Common myeloid progenitor, CD34-positive (primary cell): ENCODE measurements around the gene DNMT1.

ENCODE experiments used
- CTCF ChIA-PET: fragments of 350-600 bp; sonication (Branson Sonifier 250); formaldehyde crosslinking; loops from one replicate; lab custom pipeline; 2021; ENCODE audit warnings: antibody characterized with exemption; lab: Charles Lee
- POLR2A ChIA-PET: fragments of 350-600 bp; sonication (Branson Sonifier 250); formaldehyde crosslinking; loops from one replicate; lab custom pipeline; 2021; ENCODE audit warnings: antibody characterized with exemption; lab: Charles Lee
- DNase-seq, 3 donors: peaks; one replicate each; pipeline versions ENCODE4 v3.0.0 to v3.0.0-alpha.2; 2013
- H3K27ac ChIP-seq, 2 experiments: 1 replicate in 1 of 2; 2 replicates in 1 of 2; pipeline ENCODE4 v1.7.0; 2013; ENCODE audit warnings: inconsistent platforms in 2 of 2, low read length in 2 of 2, mild to moderate bottlenecking in 2 of 2, low read depth in 1 of 2, moderate library complexity in 1 of 2; ENCODE audit not compliant: severe bottlenecking in 2 of 2, insufficient read depth in 1 of 2, poor library complexity in 1 of 2
- H3K27me3 ChIP-seq, 5 experiments: replicated peaks in 2 of 5; 1 replicate in 3 of 5; 2 replicates in 2 of 5; pipeline versions ENCODE4 v1.6.1 to v1.7.0; 2013; ENCODE audit warnings: low read length in 4 of 5, mild to moderate bottlenecking in 2 of 5, moderate library complexity in 2 of 5, inconsistent platforms in 1 of 5; ENCODE audit not compliant: insufficient read depth in 5 of 5, control insufficient read depth in 4 of 5
- H3K36me3 ChIP-seq, 4 experiments: 1 replicate in 2 of 4; 2 replicates in 2 of 4; pipeline versions ENCODE4 v1.6.1 to v1.7.0; 2013; ENCODE audit warnings: low read length in 3 of 4, control low read depth in 1 of 4, mild to moderate bottlenecking in 1 of 4; ENCODE audit not compliant: control insufficient read depth in 4 of 4, insufficient read depth in 4 of 4
- H3K4me1 ChIP-seq, 4 experiments: 1 replicate in 3 of 4; 2 replicates in 1 of 4; pipeline versions ENCODE4 v1.6.1 to v1.7.1; 2013; ENCODE audit warnings: low read length in 3 of 4, mild to moderate bottlenecking in 3 of 4, control low read depth in 1 of 4, inconsistent platforms in 1 of 4, moderate library complexity in 1 of 4; ENCODE audit not compliant: control insufficient read depth in 4 of 4, insufficient read depth in 4 of 4; ENCODE audit errors: control extremely low read depth in 1 of 4
- H3K4me3 ChIP-seq, 7 experiments: 1 replicate in 4 of 7; 2 replicates in 3 of 7; pipeline versions ENCODE4 v1.5.1 to v1.7.0; 2013; ENCODE audit warnings: mild to moderate bottlenecking in 7 of 7, low read length in 6 of 7, moderate library complexity in 6 of 7, inconsistent platforms in 2 of 7, low read depth in 2 of 7, control low read depth in 1 of 7; ENCODE audit not compliant: insufficient read depth in 4 of 7, control insufficient read depth in 1 of 7; ENCODE audit errors: extremely low read depth in 1 of 7
- H3K9me3 ChIP-seq, 5 experiments: 1 replicate in 4 of 5; 2 replicates in 1 of 5; pipeline versions ENCODE4 v1.6.1 to v1.7.1; 2013; ENCODE audit warnings: low read length in 4 of 5, mild to moderate bottlenecking in 2 of 5, inconsistent platforms in 1 of 5, low read depth in 1 of 5, moderate library complexity in 1 of 5; ENCODE audit not compliant: control insufficient read depth in 4 of 5, insufficient read depth in 2 of 5; ENCODE audit errors: control extremely low read depth in 1 of 5
- WGBS: methylation state at CpG from one replicate; pipeline ENCODE4 v1.1.5; 2013; ENCODE audit not compliant: insufficient coverage; 5-methylcytosine and 5-hydroxymethylcytosine counted together

DNMT1 gene

GRCh38 chr19:10110076-10110971 is 84.4 kb downstream of the DNMT1 start:
- Histone ChIP-seq H3K4me3 (no peak overlapping the region), H3K27ac (no peak overlapping the region), H3K36me3 (peaks cover 0 to 67% (median 48%) of the 10 kb centered on the region in 4 experiments), H3K9me3 (no peaks in the 10 kb centered on the region), H3K27me3 (no peaks in the 10 kb centered on the region), H3K4me1 (peaks cover 13 to 60% (median 48%) of the 10 kb centered on the region in 4 experiments)
- POLR2A ChIA-PET = no interaction called here
- WGBS = 94% methylated on average over 34 of the region's 44 CpGs
- CTCF ChIA-PET = interaction anchor here (16.0 kb wide), 1 partner anchor 12 kb away, joined by 118 read pairs; no protein-coding TSS in a partner anchor
- DNase-seq = no peak

- WGBS = 97% methylated on average over 14 of the region's 14 CpGs
- no peaks in the 10 kb centered on the region for H3K9me3 ChIP-seq
- CTCF ChIA-PET = interaction anchor here (16.0 kb wide), 1 partner anchor 12 kb away, joined by 118 read pairs; no protein-coding TSS in a partner anchor
- H3K27ac ChIP-seq = no peak overlapping the region
- no peaks in the 10 kb centered on the region for H3K27me3 ChIP-seq
- H3K4me1 ChIP-seq = peaks cover 13 to 68% (median 55%) of the 10 kb centered on the region in 4 experiments
- no peak overlapping the region for H3K4me3 ChIP-seq
- peaks cover 0 to 59% (median 44%) of the 10 kb centered on the region in 4 experiments for H3K36me3 ChIP-seq
- POLR2A ChIA-PET = no interaction called here
- no peak for DNase-seq
Observed at GRCh38 chr19:10109528-10109927, 85.2 kb downstream of the DNMT1 start.

GRCh38 chr19:10107817-10108367 is 86.9 kb downstream of the DNMT1 start:
- H3K36me3 ChIP-seq = peaks cover 0 to 48% (median 39%) of the 10 kb centered on the region in 4 experiments
- WGBS = 98% methylated on average over 13 of the region's 14 CpGs
- H3K9me3 ChIP-seq = no peaks in the 10 kb centered on the region
- H3K27ac ChIP-seq = peak overlapping the region in 1 of 2 experiments; percentile 93
- no peaks in the 10 kb centered on the region for H3K27me3 ChIP-seq
- peak overlapping the region in 1 of 7 experiments; percentile 99 for H3K4me3 ChIP-seq
- POLR2A ChIA-PET = interaction anchor here (0.6 kb wide), 1 partner anchor 349 kb away, joined by 3 read pairs; no protein-coding TSS in a partner anchor
- DNase-seq = no peak
- peaks cover 16 to 79% (median 64%) of the 10 kb centered on the region in 4 experiments for H3K4me1 ChIP-seq
- CTCF ChIA-PET = interaction anchor here (1.5 to 16.0 kb wide), 2 partner anchors 10 to 13 kb away, joined by 6 to 118 read pairs; no protein-coding TSS in a partner anchor

GRCh38 chr19:10107254-10107653 is 87.5 kb downstream of the DNMT1 start:
- DNase-seq = no peak
- Histone ChIP-seq H3K27me3 (no peaks in the 10 kb centered on the region), H3K4me1 (peaks cover 16 to 83% (median 68%) of the 10 kb centered on the region in 4 experiments), H3K27ac (peak overlapping the region; percentile 90 to 93), H3K9me3 (no peaks in the 10 kb centered on the region), H3K4me3 (peak overlapping the region in 6 of 7 experiments; percentile 74 to 99 (median 79)), H3K36me3 (peaks cover 0 to 46% (median 38%) of the 10 kb centered on the region in 4 experiments)
- 98% methylated on average over 9 of the region's 10 CpGs for WGBS
- ChIA-PET CTCF (interaction anchor here (1.5 to 16.0 kb wide), 4 partner anchors 8 to 13 kb away, joined by 6 to 118 read pairs (median 10); no protein-coding TSS in a partner anchor), POLR2A (interaction anchor here (0.6 kb wide), 1 partner anchor 349 kb away, joined by 3 read pairs; no protein-coding TSS in a partner anchor)

GRCh38 chr19:10106100-10106936 is 88.4 kb downstream of the DNMT1 start, which contains the start of gene PPAN:
Gene PPAN, plus strand, starts transcription at chr19:10106362. Its CDS starts 33 bp downstream, at chr19:10106395.
- H3K27ac ChIP-seq = peak within 1 kb of the TSS; percentile 90 to 93
- WGBS = 1% methylated on average over 53 of the region's 71 CpGs
- H3K9me3 ChIP-seq = no peaks in the 10 kb centered on the region
- no peaks in the 10 kb centered on the region for H3K27me3 ChIP-seq
- ChIA-PET POLR2A (interaction anchor here (1.5 kb wide), 1 partner anchor 11 kb away, joined by 6 read pairs; no protein-coding TSS in a partner anchor), CTCF (interaction anchor here (0.6 to 2.0 kb wide), 4 partner anchors 9 to 168 kb away, joined by 4 to 13 read pairs (median 5); no protein-coding TSS in a partner anchor)
- H3K36me3 ChIP-seq = peaks cover 0 to 40% (median 36%) of the 10 kb centered on the region in 4 experiments
- H3K4me3 ChIP-seq = peak within 1 kb of the TSS; percentile 47 to 99 (median 78)
- peak; percentile 97 to 99 (median 99) for DNase-seq
- H3K4me1 ChIP-seq = peaks cover 16 to 78% (median 64%) of the 10 kb centered on the region in 4 experiments

GRCh38 chr19:10105509-10106099 is 89.1 kb downstream of the DNMT1 start:
- peak; percentile 66 to 84 (median 74) for DNase-seq
- H3K4me1 ChIP-seq = peaks cover 16 to 71% (median 57%) of the 10 kb centered on the region in 4 experiments
- ChIA-PET CTCF (interaction anchor here (0.9 to 2.0 kb wide), 3 partner anchors 9 to 13 kb away, joined by 4 to 13 read pairs (median 6); no protein-coding TSS in a partner anchor), POLR2A (interaction anchor here (1.5 kb wide), 1 partner anchor 12 kb away, joined by 6 read pairs; no protein-coding TSS in a partner anchor)
- 18% methylated on average over 16 of the region's 16 CpGs for WGBS
- H3K27me3 ChIP-seq = no peaks in the 10 kb centered on the region
- no peaks in the 10 kb centered on the region for H3K9me3 ChIP-seq
- H3K4me3 ChIP-seq = peak overlapping the region in 5 of 7 experiments; percentile 15 to 99 (median 80)
- peaks cover 0 to 33% (median 31%) of the 10 kb centered on the region in 4 experiments for H3K36me3 ChIP-seq
- peak overlapping the region; percentile 90 to 93 for H3K27ac ChIP-seq
